Dendritic cell treated with granulocyte-macrophage colony-stimulating factor and Interleukin-4, amounts not matched to agents 40 ng/mL and 50 ng/mL, for 4 days (primary cell): ENCODE data around the gene CILP2.
A peak's percentile ranks its signal among the peaks of the same experiment; 100 is the strongest.

Experiments used
- H3K27ac Mint-ChIP-seq: one replicate; pipeline ENCODE4 v1.8.0; 2022; ENCODE audit warnings: mild to moderate bottlenecking, mixed read lengths
- H3K27me3 Mint-ChIP-seq: one replicate; pipeline ENCODE4 v1.8.0; 2022; ENCODE audit warnings: mild to moderate bottlenecking, mixed read lengths
- H3K36me3 Mint-ChIP-seq: one replicate; pipeline ENCODE4 v1.8.0; 2022; ENCODE audit warnings: low read depth, mixed read lengths
- H3K4me1 Mint-ChIP-seq: one replicate; pipeline ENCODE4 v1.8.0; 2022; ENCODE audit warnings: low read depth, mixed read lengths
- H3K4me3 Mint-ChIP-seq: one replicate; pipeline ENCODE4 v1.8.0; 2022; ENCODE audit warnings: mild to moderate bottlenecking, moderate library complexity, mixed read lengths
- H3K9me3 Mint-ChIP-seq: one replicate; pipeline ENCODE4 v1.8.0; 2022; ENCODE audit warnings: mixed read lengths
- intact Hi-C: fragments of 100-400 bp; cut with micrococcal nuclease; formaldehyde crosslinking; loops from one replicate; pipeline ENCODE4 v1.15.0; 2022

CILP2 gene

DNA sequence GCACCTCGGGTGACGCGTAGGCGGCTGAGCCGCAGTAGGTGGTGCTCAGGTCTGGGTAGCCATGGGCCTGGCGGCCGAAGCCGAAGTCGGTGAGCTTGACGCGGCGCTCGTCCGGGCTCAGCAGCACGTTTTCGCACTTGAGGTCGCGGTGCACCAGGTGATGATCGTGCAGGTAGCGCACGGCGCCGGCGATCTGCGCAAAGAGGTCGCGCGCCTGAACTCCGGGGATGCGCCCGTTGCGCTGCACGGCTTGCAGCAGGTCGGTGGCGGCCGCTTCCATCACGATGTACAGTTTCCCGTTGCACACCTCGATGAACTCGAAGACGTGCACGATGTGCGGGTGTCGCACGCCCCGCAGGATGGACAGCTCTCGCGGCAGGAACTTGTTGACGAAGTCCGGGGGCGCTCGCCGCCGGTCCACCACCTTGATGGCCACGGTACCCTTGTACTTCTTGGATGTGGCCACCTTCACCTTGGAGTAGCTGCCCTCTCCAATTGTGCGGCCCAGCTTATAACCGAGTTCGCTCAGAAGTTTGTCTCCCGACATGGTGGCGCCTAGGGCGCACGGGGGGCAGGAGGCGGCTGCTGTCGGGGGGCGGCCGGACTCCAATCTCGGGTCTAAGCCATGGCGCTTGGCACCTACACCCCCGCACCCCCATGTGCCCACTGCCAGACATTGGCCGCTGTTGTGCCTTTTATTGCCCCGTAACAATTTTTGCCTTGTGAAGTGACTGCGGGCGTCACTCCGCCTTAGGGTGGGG lies 23.0 kb upstream of the CILP2 start, which contains the start of gene TSSK6:
Gene TSSK6, minus strand, starts transcription at position 668 of the 761 bp plus-strand sequence. Its CDS starts 121 bp downstream, at position 547.
- intact Hi-C loops: no loop called here
- Mint-ChIP-seq H3K4me1 (peaks cover 16% of the 10 kb centered on the region), H3K36me3 (peaks cover 35% of the 10 kb centered on the region), H3K9me3 (peaks cover 10% of the 10 kb centered on the region), H3K27me3 (peaks cover 8% of the 10 kb centered on the region), H3K27ac (peak within 1 kb of the TSS; percentile 96), H3K4me3 (peak within 1 kb of the TSS; percentile 90)

GRCh38 chr19:19515642-19516519 lies 22.2 kb upstream of the CILP2 start, which contains the start of gene NDUFA13:
Gene NDUFA13 (plus strand): TSS chr19:19516225. CDS start chr19:19516239, 14 bp downstream.
- H3K36me3 Mint-ChIP-seq: peaks cover 43% of the 10 kb centered on the region
- peaks cover 8% of the 10 kb centered on the region for H3K27me3 Mint-ChIP-seq
- peak within 1 kb of the TSS; percentile 90 for H3K4me3 Mint-ChIP-seq
- intact Hi-C loops: no loop called here
- peaks cover 10% of the 10 kb centered on the region for H3K9me3 Mint-ChIP-seq
- peak within 1 kb of the TSS; percentile 96 for H3K27ac Mint-ChIP-seq
- peaks cover 24% of the 10 kb centered on the region for H3K4me1 Mint-ChIP-seq

- Mint-ChIP-seq H3K4me3 (peak overlapping the region; percentile 17), H3K36me3 (peaks cover 54% of the 10 kb centered on the region), H3K27ac (no peak overlapping the region), H3K9me3 (peaks cover 10% of the 10 kb centered on the region), H3K4me1 (peaks cover 26% of the 10 kb centered on the region), H3K27me3 (peaks cover 8% of the 10 kb centered on the region)
- intact Hi-C loops: no loop called here
Measured at GRCh38 chr19:19517235-19517619, 20.8 kb upstream of the CILP2 start.

DNA sequence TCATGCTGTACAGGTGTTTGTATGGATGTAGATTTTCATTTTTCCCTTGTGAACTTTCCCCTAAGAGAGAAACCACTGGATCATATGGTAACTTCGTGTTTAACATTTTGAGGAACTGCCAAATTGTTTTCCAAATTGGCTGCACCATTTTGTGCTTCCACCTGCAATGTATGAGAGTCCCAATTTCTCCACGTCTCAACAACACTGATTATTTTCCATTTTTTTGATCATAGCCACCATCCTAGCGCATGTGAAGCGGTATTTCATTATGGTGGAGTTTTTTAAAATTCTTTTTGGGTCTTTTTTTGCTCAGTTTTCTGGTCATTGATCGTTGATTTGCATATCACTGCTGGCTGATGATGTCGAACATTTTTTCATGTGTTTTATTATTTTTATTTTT lies 17.1 kb upstream of the CILP2 start:
- peaks cover 69% of the 10 kb centered on the region for H3K36me3 Mint-ChIP-seq

GRCh38 chr19:19523177-19523576 lies 14.9 kb upstream of the CILP2 start:
- H3K4me1 Mint-ChIP-seq: peaks cover 23% of the 10 kb centered on the region
- no peak overlapping the region for H3K4me3 Mint-ChIP-seq
- H3K36me3 Mint-ChIP-seq: peaks cover 84% of the 10 kb centered on the region
- H3K9me3 Mint-ChIP-seq: no peaks in the 10 kb centered on the region
- no peak overlapping the region for H3K27ac Mint-ChIP-seq
- intact Hi-C loops: no loop called here
- no peaks in the 10 kb centered on the region for H3K27me3 Mint-ChIP-seq

More for the DNA sequence above, 17.1 kb upstream of the CILP2 start:
- Mint-ChIP-seq H3K27me3 (no peaks in the 10 kb centered on the region), H3K27ac (no peak overlapping the region), H3K9me3 (no peaks in the 10 kb centered on the region), H3K4me3 (no peak overlapping the region), H3K4me1 (peaks cover 26% of the 10 kb centered on the region)
- intact Hi-C loops: no loop called here

- intact Hi-C loops: no loop called here
- Mint-ChIP-seq H3K36me3 (peaks cover 90% of the 10 kb centered on the region), H3K4me3 (no peak overlapping the region), H3K4me1 (peaks cover 21% of the 10 kb centered on the region), H3K27ac (no peak overlapping the region), H3K27me3 (no peaks in the 10 kb centered on the region), H3K9me3 (no peaks in the 10 kb centered on the region)
Measured at GRCh38 chr19:19524053-19524452, 14.0 kb upstream of the CILP2 start.

DNA sequence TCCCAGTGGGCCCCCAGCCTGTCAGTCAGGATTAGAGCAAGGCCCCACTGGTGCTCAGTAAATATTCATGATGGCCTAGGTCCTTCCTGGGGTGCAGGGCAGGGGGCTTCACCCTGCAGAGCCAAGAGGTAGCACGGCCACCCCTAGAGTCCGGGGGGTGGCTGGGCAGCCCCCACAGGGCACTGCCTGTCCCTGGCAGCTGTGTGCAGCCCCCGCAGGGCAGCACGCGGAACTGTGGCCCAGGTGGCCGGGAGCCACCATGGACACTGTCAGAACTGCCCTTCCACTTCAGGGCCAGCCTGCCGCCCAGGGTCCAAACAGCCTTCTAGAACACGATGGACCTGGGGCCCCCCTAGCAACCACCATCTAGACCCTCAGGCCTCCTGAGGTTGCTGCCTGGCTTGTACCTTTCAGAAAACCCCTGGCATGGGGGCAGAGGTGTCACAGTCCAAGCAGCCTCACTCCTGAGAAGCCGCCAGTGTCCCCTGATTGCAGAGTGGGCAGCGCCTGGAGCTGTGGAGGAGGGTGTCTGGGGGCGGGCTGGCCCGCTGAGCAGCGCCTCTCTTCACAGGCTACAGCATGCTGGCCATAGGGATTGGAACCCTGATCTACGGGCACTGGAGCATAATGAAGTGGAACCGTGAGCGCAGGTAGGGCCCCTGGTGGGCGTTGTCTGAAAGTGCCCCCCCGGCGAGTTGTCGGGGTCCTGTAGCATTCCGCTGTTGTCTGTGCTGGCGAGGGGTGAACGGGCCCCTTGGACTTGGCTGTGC lies 12.3 kb upstream of the CILP2 start:
- Mint-ChIP-seq H3K27me3 (no peaks in the 10 kb centered on the region), H3K4me1 (peaks cover 13% of the 10 kb centered on the region), H3K4me3 (no peak overlapping the region), H3K27ac (no peak overlapping the region), H3K36me3 (peaks cover 85% of the 10 kb centered on the region), H3K9me3 (no peaks in the 10 kb centered on the region)
- intact Hi-C loops: no loop called here

- no peaks in the 10 kb centered on the region for H3K9me3 Mint-ChIP-seq
Measured at GRCh38 chr19:19526581-19527370, 11.3 kb upstream of the CILP2 start.

DNA sequence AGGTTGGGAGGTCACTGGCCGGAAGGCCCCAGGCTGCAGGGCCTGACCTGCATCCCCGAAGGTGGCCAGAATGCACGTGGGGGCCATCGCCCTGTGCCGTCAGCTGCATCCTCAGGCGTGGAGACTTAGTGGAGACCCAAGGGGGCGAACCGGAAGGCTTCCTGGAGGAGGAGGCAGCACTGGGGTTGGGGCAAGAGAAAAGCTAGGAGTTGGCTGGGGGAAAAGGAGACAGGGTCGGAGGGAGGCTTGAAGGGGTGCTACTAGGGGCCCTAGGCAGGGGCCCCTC lies 10.8 kb upstream of the CILP2 start:
- Mint-ChIP-seq H3K4me1 (peaks cover 17% of the 10 kb centered on the region), H3K36me3 (peaks cover 82% of the 10 kb centered on the region), H3K4me3 (no peak overlapping the region), H3K27ac (no peak overlapping the region), H3K9me3 (no peaks in the 10 kb centered on the region), H3K27me3 (no peaks in the 10 kb centered on the region)
- intact Hi-C loops: no loop called here

More at GRCh38 chr19:19526581-19527370, 11.3 kb upstream of the CILP2 start:
- Mint-ChIP-seq H3K4me1 (peaks cover 12% of the 10 kb centered on the region), H3K27me3 (no peaks in the 10 kb centered on the region), H3K27ac (no peak overlapping the region), H3K4me3 (no peak overlapping the region), H3K36me3 (peaks cover 79% of the 10 kb centered on the region)
- intact Hi-C loops: no loop called here

DNA sequence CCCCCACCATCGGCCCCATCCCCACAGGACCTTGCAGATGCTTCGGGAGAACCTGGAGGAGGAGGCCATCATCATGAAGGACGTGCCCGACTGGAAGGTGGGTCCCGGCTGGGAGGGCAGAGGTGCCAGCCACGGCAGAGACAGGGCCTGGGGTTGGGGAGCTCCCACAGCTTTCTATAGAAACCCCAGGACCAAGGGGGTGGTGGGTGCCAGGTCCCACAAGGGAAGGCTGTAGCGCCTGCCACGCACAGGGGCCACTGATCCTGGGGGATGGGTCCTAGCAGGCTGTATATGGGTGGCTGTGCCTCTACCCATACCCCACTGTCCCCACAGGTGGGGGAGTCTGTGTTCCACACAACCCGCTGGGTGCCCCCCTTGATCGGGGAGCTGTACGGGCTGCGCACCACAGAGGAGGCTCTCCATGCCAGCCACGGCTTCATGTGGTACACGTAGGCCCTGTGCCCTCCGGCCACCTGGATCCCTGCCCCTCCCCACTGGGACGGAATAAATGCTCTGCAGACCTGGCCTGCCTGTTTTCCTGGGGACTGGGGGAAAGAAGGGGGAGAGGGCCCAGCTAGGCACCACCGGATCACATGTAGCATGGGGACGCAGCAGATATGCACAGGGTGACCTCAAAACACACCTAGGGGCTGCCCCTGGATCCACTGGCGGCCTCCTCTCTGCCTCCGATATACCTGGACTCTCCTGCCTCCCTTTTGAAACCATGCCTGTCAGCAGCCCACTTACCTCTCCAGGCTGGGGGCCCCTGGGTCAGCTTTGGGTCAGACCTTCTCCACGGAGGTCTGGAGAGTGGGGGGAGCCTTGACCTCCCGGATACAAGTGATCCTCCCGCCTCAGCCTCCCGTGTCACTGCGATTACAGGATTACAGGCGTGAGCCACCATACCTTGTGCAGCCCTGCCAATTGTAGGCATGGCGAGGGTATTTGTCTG lies 10.1 kb upstream of the CILP2 start:
- no peak overlapping the region for H3K4me3 Mint-ChIP-seq
- peaks cover 77% of the 10 kb centered on the region for H3K36me3 Mint-ChIP-seq
- H3K9me3 Mint-ChIP-seq: no peaks in the 10 kb centered on the region
- intact Hi-C loops: no loop called here
- H3K4me1 Mint-ChIP-seq: peaks cover 17% of the 10 kb centered on the region
- H3K27me3 Mint-ChIP-seq: no peaks in the 10 kb centered on the region
- H3K27ac Mint-ChIP-seq: no peak overlapping the region

GRCh38 chr19:19528721-19529490 lies 9.2 kb upstream of the CILP2 start, which contains the start of gene YJEFN3:
Gene YJEFN3 (plus strand): TSS chr19:19528911. CDS start chr19:19528933, 22 bp downstream.
- no peaks in the 10 kb centered on the region for H3K27me3 Mint-ChIP-seq
- H3K9me3 Mint-ChIP-seq: no peaks in the 10 kb centered on the region
- peaks cover 17% of the 10 kb centered on the region for H3K4me1 Mint-ChIP-seq
- intact Hi-C loops: no loop called here
- no peak within 1 kb of the TSS for H3K27ac Mint-ChIP-seq
- peaks cover 71% of the 10 kb centered on the region for H3K36me3 Mint-ChIP-seq
- H3K4me3 Mint-ChIP-seq: no peak within 1 kb of the TSS
